ENCODE data around the gene UGT1A4.
"Not testable (repeated sequence)": the region's sequence is repeated elsewhere in the genome, so short reads cannot be mapped to it uniquely, and the experiment has no call there.

UGT1A4 gene

DNA sequence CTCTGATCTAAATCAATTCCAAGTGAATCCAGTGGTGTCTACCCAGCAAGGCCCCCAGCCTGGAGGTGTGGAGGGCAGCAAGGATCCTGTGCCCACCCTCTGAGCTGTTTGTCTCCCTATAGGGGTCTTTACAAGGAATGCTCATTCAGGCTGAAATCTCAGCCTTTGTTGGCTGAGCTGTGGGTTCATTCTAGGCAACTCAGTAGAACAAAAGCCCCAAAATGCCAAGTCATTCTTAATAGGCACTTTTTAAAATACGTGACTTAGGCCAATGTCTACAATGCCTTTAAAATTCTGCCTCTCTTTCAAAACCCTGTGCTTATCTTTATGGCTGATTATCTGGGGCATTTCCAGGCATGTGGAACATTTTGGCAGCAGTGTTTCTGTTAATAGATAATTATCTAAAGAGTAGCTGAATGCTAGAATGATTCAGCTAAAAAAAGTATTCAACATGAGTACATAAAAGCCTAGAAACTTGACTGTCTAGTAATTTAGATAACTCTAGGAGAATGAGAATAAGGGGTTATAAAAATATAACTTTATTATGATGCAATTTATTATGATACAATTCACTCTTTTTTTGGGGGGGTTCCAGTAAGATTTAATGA lies 18.4 kb upstream of the UGT1A4 start:
- no peak for DNase-seq

DNA sequence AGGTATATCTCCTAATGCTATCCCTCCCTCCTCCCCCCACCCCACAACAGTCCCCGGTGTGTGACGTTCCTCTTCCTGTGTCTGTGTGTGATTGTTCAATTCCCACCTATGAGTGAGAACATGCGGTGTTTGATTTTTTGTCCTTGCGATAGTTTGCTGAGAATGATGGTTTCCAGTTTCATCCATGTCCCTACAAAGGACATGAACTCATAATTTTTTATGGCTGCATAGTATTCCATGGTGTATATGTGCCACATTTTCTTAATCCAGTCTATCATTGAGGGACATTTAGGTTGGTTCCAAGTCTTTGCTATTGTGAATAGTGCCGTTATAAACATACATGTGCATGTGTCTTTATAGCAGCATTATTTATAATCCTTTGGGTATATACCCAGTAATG lies 17.7 kb upstream of the UGT1A4 start:
- not testable (repeated sequence) for DNase-seq

DNA sequence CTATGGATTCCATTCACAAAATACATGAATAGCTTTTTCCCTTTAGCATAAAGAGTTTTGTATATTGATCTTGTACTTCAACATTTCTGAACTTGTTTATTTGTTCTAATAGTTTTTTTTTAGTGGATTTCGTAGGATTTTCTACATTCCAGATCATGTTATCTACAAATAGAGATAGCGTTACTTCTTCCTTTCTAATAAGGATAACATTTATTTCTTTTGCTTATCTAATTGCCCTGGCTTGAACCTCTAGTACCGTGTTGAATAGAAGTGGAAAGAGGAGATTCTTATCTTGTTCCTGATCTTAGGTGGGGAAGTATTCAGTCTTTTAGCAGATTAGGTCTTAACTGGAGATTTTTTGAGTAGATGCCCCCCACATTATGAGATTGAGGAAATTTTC lies 16.3 kb upstream of the UGT1A4 start:
- DNase-seq = no peak

DNA sequence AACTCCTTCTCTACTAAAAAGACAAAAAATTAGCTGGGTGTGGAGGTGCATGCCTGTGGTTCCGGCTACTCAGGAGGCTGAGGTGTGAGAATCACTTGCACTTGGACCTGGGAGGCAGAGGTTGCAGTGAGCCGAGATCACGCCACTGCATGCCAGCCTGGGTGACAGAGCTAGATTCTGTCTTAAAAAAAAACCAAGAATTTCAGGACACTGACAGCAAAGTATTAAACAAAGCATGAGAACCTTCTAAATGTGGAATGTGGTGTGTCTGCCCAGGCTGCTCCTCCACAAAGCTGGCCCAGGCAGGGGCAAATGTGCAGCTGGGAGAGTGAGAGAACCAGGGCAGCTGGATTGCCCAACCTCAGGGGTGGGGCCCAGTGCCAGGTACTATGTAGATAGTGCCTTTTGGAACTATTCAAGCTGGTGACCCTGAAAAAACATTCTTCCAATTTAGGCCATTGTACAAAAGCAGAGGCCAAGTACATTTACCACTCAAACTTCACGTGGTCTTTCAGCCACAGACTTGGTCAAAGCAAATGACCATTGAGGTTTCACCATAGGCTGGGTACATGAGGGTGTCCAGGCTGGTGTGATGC lies 12.5 kb upstream of the UGT1A4 start:
- no peak for DNase-seq

DNA sequence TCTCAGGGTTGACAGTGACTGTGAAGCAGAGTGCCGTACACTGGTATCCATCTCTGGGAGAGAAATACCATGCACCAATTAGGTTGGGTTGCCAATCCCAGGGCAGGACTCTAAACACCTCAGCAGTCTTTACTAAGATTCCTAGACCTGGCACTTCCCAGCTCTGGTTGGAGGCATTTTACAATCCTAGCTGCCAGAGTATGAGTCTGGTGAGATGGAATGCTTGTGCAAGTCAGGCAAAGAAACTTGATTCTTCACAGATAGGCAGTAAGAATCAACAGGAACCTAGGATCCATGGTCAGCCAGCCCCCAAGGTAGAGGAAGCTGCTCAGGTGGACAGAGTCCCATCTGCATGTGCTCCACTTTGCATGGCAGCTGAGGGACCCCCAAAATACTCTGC lies 11.8 kb upstream of the UGT1A4 start:
- DNase-seq = no peak

DNA sequence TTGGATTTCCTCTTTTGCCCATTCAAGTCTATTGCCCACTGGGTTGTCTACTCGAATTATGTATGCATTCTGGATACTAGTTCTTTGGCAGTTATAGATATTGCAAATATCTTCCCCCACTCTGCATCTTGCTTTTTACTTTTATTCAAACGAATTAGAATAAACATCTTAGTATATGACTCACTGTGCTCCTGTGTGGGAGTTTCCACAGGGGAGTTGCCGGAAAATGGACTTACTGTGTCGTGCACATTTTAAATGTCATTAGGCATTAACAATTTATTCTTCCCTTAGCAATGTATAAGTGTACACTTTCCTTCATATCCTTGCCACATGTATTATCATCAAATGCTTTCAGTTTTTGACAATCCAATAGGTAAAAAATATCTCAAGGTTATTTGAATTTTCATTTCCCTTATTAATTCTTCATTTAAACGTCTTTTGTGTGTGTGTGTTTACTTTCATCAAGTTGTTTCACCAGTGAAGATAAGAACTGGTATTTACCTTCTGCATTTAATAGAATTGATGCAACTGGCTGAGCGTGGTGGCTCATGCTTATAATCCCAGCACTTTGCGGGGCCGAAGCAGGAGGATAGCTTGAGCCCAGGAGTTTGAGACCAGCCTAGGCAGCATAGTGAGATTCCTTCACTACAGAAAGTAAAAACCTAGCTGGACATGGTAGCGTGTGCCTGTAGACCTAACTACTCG lies 10.4 kb upstream of the UGT1A4 start:
- DNase-seq = no peak

DNA sequence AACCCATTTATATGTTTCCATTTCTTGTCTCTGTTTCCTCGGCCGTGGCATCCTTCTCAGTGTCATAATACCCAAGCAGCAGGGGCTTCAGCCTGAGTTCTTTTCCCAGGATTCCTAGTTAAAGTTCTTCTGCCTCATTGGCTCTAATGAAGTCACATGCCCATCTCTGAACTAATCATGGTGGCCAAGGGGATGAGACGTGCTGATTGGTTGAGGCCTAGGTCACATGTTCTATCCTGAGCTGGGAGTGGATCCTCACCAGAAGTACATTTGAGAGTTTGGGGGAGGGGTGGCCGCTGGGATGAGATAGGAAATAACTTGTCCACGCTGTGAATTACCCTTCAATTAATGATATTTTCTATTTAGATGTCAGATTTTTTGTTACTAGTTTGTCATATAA lies 9.6 kb upstream of the UGT1A4 start:
- no peak for DNase-seq

DNA sequence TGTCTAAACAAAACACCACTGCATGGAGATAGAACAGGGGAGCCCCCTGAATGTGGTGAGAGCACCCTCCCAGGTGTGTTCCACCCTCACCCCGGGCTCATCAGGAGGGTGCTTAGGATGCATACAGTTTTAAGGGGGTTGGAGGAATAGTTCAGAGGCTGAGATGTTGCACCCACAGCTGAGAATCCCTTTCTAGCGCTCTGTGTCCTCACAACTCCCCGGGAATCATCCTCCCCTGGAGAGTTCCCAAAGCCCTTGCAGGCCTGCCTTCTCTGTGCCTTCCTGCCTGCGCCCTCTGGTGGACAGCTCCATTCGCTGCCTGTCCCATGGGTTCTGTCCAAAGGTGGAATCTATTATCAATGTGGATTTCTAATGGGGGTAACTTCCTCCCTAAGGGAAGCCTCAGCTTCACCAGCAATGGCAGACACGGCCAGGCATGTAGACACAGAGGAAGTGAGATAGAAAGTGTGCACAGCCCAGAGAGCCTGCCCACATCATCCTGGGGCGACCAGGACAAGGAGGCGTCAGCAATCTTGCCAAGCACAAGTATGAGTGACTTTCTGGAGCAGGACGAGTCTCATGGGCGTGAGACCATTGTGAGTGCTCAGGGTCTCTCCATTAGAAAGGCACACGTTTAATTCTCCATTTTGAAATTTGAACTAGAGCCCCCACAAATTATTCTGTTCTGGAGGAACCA lies 7.1 kb upstream of the UGT1A4 start:
- DNase-seq = peak; percentile 5

DNA sequence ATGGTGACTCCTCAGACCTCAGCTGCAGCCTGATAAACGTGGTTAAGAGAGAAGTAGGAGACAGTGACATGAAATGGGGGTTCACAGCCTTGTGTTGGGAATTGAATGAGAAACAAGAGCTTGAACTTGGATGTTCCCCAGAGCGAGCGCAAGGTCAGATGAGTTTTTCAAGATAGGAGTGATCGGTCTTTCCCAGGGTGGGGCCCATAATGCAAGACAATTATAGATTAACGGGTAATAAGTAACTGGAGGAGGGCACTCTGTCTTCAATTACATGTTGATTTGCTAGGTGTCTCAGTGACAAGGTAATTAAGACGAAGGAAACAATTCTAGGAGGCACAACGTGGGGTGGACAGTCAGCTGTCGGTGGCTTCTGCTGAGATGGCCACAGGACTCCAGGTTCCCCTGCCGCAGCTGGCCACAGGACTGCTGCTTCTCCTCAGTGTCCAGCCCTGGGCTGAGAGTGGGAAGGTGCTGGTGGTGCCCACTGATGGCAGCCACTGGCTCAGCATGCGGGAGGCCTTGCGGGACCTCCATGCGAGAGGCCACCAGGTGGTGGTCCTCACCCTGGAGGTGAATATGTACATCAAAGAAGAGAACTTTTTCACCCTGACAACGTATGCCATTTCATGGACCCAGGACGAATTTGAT lies 5.8 kb upstream of the UGT1A4 start, which contains the start of gene UGT1A5:
TSS of gene UGT1A5 (plus strand) at position 297 of the 651 bp plus-strand sequence. CDS start at position 382, 85 bp downstream.
- DNase-seq = no peak

DNA sequence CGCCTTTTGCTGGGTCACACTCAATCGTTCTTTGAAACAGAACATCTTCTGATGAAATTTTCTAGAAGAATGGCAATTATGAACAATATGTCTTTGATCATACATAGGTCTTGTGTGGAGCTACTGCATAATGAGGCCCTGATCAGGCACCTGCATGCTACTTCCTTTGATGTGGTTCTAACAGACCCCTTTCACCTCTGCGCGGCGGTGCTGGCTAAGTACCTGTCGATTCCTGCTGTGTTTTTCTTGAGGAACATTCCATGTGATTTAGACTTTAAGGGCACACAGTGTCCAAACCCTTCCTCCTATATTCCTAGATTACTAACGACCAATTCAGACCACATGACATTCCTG lies 5.3 kb upstream of the UGT1A4 start:
- no peak for DNase-seq

DNA sequence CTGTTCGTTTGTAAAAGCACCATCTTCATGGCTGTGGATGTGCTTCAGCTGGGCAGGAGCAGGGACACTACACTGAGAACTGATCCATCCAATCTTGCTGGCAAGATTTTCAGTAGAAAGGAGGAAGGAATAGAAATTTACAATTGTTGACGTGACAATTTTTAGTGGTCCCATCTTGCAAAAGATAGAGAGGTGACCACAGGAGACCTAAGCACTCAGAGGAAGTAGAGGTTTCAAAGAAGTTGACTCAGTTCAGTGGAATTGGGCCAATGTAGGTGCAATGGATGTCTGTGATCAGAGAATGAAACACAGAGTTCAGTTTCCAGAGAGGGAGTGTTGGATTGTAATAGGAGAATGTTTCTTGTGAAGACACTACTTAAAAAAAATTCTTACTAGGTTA lies 4.4 kb upstream of the UGT1A4 start:
- DNase-seq = no peak

DNA sequence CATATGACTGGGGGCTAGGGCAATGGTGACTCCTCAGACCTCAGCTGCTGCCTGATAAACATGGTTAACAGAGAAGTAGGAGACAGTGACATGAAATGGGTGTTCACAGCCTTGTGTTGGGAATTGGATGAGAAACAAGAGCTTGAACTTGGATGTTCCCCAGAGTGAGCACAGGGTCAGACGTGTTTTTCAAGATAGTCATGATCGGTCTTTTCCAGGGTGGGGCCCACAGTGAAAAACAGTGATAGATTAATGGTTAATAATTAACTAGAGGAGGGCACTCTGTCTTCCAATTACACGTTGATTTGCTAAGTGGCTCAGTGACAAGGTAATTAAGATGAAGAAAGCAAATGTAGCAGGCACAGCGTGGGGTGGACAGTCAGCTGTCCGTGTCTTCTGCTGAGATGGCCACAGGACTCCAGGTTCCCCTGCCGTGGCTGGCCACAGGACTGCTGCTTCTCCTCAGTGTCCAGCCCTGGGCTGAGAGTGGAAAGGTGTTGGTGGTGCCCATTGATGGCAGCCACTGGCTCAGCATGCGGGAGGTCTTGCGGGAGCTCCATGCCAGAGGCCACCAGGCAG lies 10.3 kb downstream of the UGT1A4 start, which contains the start of gene UGT1A3:
TSS of gene UGT1A3 (plus strand) at position 320 of the 579 bp plus-strand sequence. CDS start at position 405, 85 bp downstream.
- DNase-seq = no peak

DNA sequence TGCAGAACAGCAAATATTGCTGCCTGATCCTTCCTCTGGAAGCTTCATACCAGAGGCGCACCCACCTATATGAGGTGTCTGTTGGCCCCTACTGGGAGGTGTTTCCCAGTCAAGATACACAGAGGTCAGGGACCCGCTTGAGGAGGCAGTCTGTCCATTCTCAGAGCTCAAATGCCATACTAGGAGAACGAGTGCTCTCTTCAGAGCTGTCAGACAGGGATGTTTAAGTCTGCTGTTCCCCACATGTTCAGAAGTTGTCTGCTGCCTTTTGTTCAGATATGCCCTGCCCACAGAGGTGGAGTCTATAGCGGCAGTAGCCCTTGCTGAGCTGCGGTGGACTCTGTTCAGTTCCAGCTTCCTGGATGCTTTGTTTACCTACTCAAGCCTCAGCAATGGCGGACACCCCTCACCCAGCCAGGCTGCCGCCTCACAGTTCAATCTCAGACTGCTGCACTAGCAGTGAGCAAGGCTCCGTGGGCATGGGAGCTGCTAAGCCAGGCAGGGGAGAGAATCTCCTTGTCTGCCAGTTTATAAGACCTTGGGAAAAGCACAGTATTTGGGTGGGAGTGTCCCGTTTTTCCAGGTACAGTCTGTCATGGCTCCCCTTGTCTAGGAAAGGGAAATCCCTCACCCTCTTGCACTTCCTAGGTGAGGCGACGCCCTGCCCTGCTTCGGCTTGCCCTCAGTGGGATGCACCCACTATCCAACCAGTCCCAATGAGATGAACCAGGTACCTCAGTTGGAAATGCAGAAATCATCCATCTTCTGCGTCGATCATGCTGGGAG lies 18.5 kb downstream of the UGT1A4 start:
- DNase-seq = not testable (repeated sequence)

DNA sequence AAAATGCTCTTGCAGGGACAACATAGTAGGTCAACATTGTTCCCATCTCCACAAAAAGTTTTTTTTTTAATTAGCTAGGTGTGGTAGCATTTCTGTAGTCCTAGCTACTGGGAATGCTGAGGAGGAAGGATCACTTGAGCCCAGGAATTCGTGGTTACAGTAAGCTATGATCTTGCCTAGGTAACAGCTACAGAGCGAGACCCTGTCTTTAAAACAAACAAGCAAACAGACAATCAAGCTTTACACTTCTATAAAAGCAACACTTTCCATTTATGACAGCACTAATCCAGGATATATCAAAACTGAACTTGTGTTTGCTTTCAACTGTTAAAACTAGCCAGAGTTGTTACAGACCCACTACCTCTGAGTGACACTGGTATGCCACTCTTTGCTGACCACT lies 22.3 kb downstream of the UGT1A4 start:
- DNase-seq = no peak

DNA sequence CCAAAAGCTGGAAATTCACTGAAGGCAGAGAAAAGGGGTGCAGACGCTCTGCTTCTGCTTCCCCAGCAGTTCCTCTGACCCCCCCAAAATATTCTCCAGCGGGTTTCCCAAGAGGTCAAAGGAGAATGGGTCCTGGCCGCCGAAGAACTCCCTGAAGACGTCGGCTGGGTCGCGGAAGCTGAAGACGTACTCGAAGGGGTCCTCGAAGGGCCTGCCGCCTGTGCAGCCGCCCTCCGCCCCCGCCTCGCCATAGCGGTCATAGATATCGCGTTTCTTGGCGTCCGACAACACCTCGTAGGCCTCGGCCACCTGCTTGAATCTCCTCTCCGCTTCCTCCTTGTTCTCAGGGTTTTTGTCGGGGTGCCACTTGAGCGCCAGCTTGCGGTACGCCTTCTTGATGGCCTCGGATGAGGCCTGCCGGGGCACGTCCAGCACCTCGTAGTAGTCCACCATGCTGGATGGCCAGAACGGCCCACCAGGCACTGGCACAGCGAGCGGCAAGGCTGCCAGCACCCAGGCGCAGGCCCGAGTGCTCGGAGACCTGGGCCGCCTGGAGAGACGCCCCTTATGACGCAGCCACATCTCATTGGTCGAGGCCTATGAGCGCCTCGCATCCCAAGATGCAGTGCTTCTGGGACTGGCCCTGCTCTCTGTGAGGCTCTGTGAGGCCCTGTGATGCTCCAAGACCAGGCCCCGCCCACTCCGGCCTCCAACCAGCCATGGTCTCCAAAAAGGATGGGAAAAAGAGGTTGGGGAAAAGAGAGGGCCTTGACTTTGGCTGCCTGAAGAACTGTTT lies 25.1 kb downstream of the UGT1A4 start:
- DNase-seq = no peak

DNA sequence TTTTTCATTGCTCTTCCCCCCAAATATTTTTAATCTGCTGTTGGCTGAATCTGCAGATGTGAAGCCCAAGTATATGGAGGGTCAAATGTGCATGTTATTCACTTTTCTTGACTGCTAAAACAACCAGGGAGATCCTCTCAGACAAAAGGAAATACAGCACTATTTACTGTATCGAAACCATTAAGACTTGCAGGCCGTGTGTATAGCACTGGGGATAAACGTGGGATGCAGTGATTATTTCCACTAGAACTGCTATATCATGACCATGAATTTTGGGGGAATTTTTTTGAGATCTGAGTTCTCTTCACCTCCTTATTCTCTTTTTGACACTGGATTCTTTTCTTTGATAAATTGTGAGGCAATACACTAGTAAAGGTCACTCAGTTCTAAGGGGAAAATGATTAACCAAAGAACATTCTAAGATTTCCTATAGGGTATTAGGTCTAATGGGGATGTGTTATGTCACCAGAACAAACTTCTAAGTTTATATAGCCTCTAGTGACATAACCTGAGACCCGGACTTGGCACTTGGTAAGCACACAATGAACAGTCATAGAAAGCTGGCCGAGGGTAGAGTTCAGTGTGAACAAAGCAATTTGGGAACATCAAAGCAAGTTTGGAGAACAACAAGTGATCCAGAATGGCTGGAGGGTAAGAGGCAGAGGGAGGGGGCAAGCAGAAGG lies 26.7 kb downstream of the UGT1A4 start:
- no peak for DNase-seq

DNA sequence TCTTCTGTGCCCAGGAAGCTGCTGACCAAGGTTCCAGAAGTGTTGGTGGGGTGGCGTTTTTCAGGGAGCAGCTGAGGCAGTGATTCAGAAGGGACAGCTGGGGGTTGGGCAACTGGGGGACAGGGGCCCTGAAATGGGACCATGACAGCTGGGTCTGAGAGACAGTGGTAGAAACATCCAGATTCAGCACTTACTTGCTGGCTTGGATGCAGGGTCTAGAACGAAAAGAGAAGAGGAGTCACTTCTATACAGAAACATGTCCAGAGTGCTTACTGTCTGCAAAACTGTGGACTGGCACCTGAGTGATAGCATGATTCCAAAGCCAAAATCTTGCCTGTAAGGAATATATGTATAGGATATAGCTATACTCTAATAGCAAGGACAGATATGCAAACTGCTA lies 27.3 kb downstream of the UGT1A4 start:
- not testable (repeated sequence) for DNase-seq

DNA sequence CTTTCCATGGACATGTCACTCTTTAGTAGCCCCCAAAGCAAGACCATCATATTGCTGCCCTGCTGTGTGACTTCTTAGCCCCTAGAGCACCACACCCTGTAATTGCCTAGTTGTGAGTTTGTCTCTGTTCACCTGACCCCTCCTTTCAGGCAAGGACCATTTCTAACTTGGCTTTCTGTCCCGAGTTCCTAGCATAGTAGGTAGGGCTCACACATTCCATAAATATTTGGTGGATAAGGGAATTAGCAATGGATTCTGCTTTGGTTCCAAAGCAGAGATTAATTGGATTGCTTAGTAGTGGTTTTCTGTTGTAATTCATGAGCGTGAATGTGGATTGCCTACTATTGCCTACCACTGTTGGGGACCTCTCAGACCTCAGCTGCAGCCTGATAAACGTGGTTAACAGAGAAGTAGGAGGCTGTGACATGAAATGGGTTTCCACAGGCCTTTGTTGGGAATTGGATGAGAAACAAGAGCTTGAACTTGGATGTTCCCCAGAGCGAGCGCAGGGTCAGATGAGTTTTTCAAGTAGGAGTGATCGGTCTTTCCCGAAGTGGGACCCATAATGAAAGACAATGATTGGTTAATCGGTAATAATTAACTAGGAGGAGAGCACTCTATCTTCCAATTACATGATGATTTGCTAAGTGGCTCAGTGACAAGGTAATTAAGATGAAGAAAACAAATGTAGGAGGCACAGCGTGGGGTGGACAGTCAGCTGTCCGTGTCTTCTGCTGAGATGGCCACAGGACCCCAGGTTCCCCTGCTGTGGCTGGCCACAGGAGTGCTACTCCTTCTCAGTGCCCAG lies 28.1 kb downstream of the UGT1A4 start:
- DNase-seq = no peak

DNA sequence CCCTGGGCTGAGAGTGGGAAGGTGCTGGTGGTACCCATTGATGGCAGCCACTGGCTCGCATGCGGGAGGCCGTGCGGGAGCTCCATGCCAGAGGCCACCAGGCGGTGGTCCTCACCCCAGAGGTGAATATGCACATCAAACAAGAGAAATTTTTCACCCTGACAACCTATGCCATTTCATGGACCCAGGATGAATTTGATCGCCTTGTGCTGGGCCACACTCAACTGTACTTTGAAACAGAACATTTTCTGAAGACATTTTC lies 28.7 kb downstream of the UGT1A4 start:
- DNase-seq = no peak

DNA sequence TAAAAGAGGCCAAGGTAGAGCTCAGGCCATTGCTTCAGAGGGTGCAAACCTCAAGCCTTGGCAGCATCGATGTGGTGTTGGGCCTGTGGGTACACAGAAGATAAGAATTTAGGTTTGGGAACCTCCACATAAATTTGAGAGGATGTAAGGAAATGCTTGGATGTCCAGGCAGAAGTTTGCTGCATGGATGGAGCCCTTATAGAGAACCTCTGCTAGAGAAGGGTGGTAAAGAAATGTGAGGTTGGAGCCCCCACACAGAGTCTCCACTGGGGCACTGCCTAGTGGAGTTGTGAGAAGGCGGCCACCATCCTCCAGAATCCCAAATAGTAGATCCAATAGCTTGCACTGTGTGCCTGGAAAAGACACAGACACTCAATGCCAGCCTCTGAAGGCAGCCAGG lies 32.2 kb downstream of the UGT1A4 start:
- DNase-seq = not testable (repeated sequence)
